ENCODE data around the gene MNT.
"Not testable (repeated sequence)": the region's sequence is repeated elsewhere in the genome, so short reads cannot be mapped to it uniquely, and the experiment has no call there.

The MNT gene

DNA sequence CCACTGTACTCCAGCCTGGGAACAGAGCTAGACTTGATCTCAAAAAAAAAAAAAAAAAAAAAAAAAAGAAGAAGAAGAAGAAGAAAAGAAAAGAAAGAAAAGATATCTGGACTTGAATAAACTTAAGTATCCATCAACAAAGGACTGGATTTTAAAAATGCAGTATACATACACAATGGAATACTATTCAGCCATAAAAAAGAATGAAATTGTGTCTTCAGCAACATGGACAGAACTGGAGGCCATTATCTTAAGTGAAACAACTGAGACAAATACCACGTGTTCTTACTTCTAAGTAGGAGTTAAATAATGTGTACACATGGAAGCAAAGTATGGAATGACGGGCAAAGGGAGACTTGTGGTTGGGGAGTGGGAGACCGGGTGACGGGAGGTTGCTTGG, 40.1 kb upstream of the MNT start:
- TF ChIP-seq, protein P1, sequence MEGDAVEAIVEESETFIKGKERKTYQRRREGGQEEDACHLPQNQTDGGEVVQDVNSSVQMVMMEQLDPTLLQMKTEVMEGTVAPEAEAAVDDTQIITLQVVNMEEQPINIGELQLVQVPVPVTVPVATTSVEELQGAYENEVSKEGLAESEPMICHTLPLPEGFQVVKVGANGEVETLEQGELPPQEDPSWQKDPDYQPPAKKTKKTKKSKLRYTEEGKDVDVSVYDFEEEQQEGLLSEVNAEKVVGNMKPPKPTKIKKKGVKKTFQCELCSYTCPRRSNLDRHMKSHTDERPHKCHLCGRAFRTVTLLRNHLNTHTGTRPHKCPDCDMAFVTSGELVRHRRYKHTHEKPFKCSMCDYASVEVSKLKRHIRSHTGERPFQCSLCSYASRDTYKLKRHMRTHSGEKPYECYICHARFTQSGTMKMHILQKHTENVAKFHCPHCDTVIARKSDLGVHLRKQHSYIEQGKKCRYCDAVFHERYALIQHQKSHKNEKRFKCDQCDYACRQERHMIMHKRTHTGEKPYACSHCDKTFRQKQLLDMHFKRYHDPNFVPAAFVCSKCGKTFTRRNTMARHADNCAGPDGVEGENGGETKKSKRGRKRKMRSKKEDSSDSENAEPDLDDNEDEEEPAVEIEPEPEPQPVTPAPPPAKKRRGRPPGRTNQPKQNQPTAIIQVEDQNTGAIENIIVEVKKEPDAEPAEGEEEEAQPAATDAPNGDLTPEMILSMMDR (IDR thresholded peaks at IDR 0.05): no peak
- TF ChIP-seq ZFX (IDR thresholded peaks at IDR 0.05; ENCODE audit: borderline replicate concordance): no peak
- H3K27ac ChIP-seq: no peak overlapping the region

GRCh38 chr17:2439997-2440396, 39.1 kb upstream of the MNT start:
- H3K27ac ChIP-seq: not testable (repeated sequence)

GRCh38 chr17:2438823-2439222, 38.0 kb upstream of the MNT start:
- H3K27ac ChIP-seq: no peak overlapping the region
- no peak for TF ChIP-seq ZFX (IDR thresholded peaks at IDR 0.05; ENCODE audit: borderline replicate concordance)
- TF ChIP-seq, protein P1 (IDR thresholded peaks at IDR 0.05): no peak

GRCh38 chr17:2436316-2436905, 35.6 kb upstream of the MNT start:
- H3K27ac ChIP-seq: no peak overlapping the region
- no peak for TF ChIP-seq ZFX (IDR thresholded peaks at IDR 0.05; ENCODE audit: borderline replicate concordance)
- TF ChIP-seq, protein P1 (IDR thresholded peaks at IDR 0.05): no peak

- H3K27ac ChIP-seq: no peak overlapping the region
- TF ChIP-seq, protein P1 (IDR thresholded peaks at IDR 0.05): no peak
- TF ChIP-seq ZFX (IDR thresholded peaks at IDR 0.05; ENCODE audit: borderline replicate concordance): no peak
These were observed 35.0 kb upstream of the MNT start for GRCh38 chr17:2435862-2436261.

GRCh38 chr17:2435181-2435741, 34.4 kb upstream of the MNT start:
- no peak overlapping the region for H3K27ac ChIP-seq
- TF ChIP-seq ZFX (IDR thresholded peaks at IDR 0.05; ENCODE audit: borderline replicate concordance): no peak
- TF ChIP-seq, protein P1 (IDR thresholded peaks at IDR 0.05): no peak

- no peak for TF ChIP-seq ZFX (IDR thresholded peaks at IDR 0.05; ENCODE audit: borderline replicate concordance)
- TF ChIP-seq, protein P1 (IDR thresholded peaks at IDR 0.05): no peak
- no peak overlapping the region for H3K27ac ChIP-seq
These were observed 32.8 kb upstream of the MNT start for GRCh38 chr17:2433696-2434095.

- no peak overlapping the region for H3K27ac ChIP-seq
These were observed 27.1 kb upstream of the MNT start for GRCh38 chr17:2427910-2428309.

More at GRCh38 chr17:2427910-2428309, 27.1 kb upstream of the MNT start:
- TF ChIP-seq ZFX (IDR thresholded peaks at IDR 0.05; ENCODE audit: borderline replicate concordance): no peak
- TF ChIP-seq, protein P1 (IDR thresholded peaks at IDR 0.05): no peak
